Right atrium auricular region (tissue), 2 donors: ENCODE measurements around the gene BMP10. TPM values are rescaled to one million over a fixed set of nuclear protein-coding genes. Genes with fewer than 3 reads are reported as not detected.

Experiments used
- DNase-seq: peaks from one replicate; pipeline ENCODE4 v3.0.0-alpha.2; 2019; ENCODE audit warnings: low spot score
- H3K27ac ChIP-seq, 2 donors: fragments of 200-600 bp; sonication (generic); 1 replicate in 1 of 2; 2 replicates in 1 of 2; pipeline ENCODE4 v1.5.1; 2016 to 2019
- H3K27me3 ChIP-seq, 2 donors: fragments of 200-600 bp; sonication (generic); one replicate each; pipeline versions ENCODE4 v1.5.1 to v1.6.0; 2017 to 2019
- H3K36me3 ChIP-seq: fragments of 200-600 bp; sonication (generic); one replicate; pipeline ENCODE4 v1.5.1; 2016
- H3K4me1 ChIP-seq, 2 donors: fragments of 200-600 bp; sonication (generic); one replicate each; pipeline versions ENCODE4 v1.5.1 to v1.6.0; 2017 to 2019
- H3K4me3 ChIP-seq, 2 donors: fragments of 200-600 bp; sonication (generic); 1 replicate in 1 of 2; 2 replicates in 1 of 2; pipeline ENCODE4 v1.5.1; 2017 to 2019; ENCODE audit warnings: mild to moderate bottlenecking in 1 of 2, moderate library complexity in 1 of 2
- H3K9me3 ChIP-seq, 2 donors: fragments of 200-600 bp; sonication (generic); one replicate each; pipeline ENCODE4 v1.5.1; 2019
- CTCF ChIP-seq, 2 donors: fragments of 200-600 bp; sonication (generic); IDR thresholded peaks; one replicate each; pipeline ENCODE4 v1.5.1; 2019; ENCODE audit warnings: antibody characterized with exemption in 2 of 2
- total RNA-seq, 2 donors: library from RNA; depleted of rRNA; stranded (reverse); fragments of >200 nt; gene quantifications; one replicate each; pipeline ENCODE4 v1.1.0, GENCODE V29; 2016

BMP10 gene
- total RNA-seq, 2 donors from 2014 or later = 1.9 to 5,642 TPM

- no peaks in the 10 kb centered on the region for H3K36me3 ChIP-seq
- no peaks in the 10 kb centered on the region for H3K27me3 ChIP-seq
- H3K4me3 ChIP-seq = no peak overlapping the region
- H3K27ac ChIP-seq = no peak overlapping the region
- H3K4me1 ChIP-seq = no peaks in the 10 kb centered on the region
- no peak for DNase-seq
- no peak for TF ChIP-seq CTCF (IDR thresholded peaks at IDR 0.05)
- no peaks in the 10 kb centered on the region for H3K9me3 ChIP-seq
Measured at GRCh38 chr2:68889021-68889420, 17.8 kb upstream of the BMP10 start.

GRCh38 chr2:68888038-68888704, 17.0 kb upstream of the BMP10 start:
- H3K36me3 ChIP-seq = no peaks in the 10 kb centered on the region
- no peak for TF ChIP-seq CTCF (IDR thresholded peaks at IDR 0.05)
- no peaks in the 10 kb centered on the region for H3K9me3 ChIP-seq
- no peaks in the 10 kb centered on the region for H3K27me3 ChIP-seq
- DNase-seq = no peak
- no peaks in the 10 kb centered on the region for H3K4me1 ChIP-seq
- no peak overlapping the region for H3K27ac ChIP-seq
- H3K4me3 ChIP-seq = no peak overlapping the region

GRCh38 chr2:68885811-68886075, 14.5 kb upstream of the BMP10 start:
- DNase-seq = no peak
- no peak for TF ChIP-seq CTCF (IDR thresholded peaks at IDR 0.05)
- Histone ChIP-seq H3K9me3 (no peaks in the 10 kb centered on the region), H3K36me3 (no peaks in the 10 kb centered on the region), H3K4me3 (no peak overlapping the region), H3K4me1 (no peaks in the 10 kb centered on the region), H3K27me3 (no peaks in the 10 kb centered on the region), H3K27ac (no peak overlapping the region)

GRCh38 chr2:68885074-68885810, 14.0 kb upstream of the BMP10 start:
- TF ChIP-seq CTCF (IDR thresholded peaks at IDR 0.05) = no peak
- Histone ChIP-seq H3K4me1 (no peaks in the 10 kb centered on the region), H3K4me3 (no peak overlapping the region), H3K36me3 (no peaks in the 10 kb centered on the region), H3K27me3 (no peaks in the 10 kb centered on the region), H3K9me3 (no peaks in the 10 kb centered on the region), H3K27ac (no peak overlapping the region)
- DNase-seq = no peak

- H3K27ac ChIP-seq = no peak overlapping the region
- H3K27me3 ChIP-seq = no peaks in the 10 kb centered on the region
- no peak for TF ChIP-seq CTCF (IDR thresholded peaks at IDR 0.05)
- no peaks in the 10 kb centered on the region for H3K9me3 ChIP-seq
- no peaks in the 10 kb centered on the region for H3K4me1 ChIP-seq
- H3K4me3 ChIP-seq = no peak overlapping the region
- H3K36me3 ChIP-seq = no peaks in the 10 kb centered on the region
- DNase-seq = no peak
Measured at GRCh38 chr2:68880213-68880612, 9.0 kb upstream of the BMP10 start.

- Histone ChIP-seq H3K4me1 (no peaks in the 10 kb centered on the region), H3K36me3 (no peaks in the 10 kb centered on the region), H3K9me3 (no peaks in the 10 kb centered on the region), H3K4me3 (no peak overlapping the region), H3K27me3 (no peaks in the 10 kb centered on the region), H3K27ac (no peak overlapping the region)
- no peak for TF ChIP-seq CTCF (IDR thresholded peaks at IDR 0.05)
- DNase-seq = no peak
Measured at GRCh38 chr2:68879296-68879695, 8.1 kb upstream of the BMP10 start.
